ENCODE results near the gene APOA1.

Gene APOA1

GRCh38 chr11:116871248-116871647 lies 33.8 kb upstream of the APOA1 start:
- TF ChIP-seq REST (IDR thresholded peaks at IDR 0.05; ENCODE audit: insufficient read depth in 1 of 2, low read depth in 2 of 2, low read length in 2 of 2) (no peak), POLR2AphosphoS5 (IDR thresholded peaks at IDR 0.05; ENCODE audit: low read depth, low read length) (no peak), TAF1 (IDR thresholded peaks at IDR 0.05; ENCODE audit: borderline replicate concordance, insufficient read depth, low read length) (no peak), SIN3A (IDR thresholded peaks at IDR 0.05; ENCODE audit: borderline replicate concordance, insufficient read depth, low read length) (no peak), FOXP2 (optimal IDR thresholded peaks at IDR 0.05; ENCODE audit: borderline replicate concordance, extremely low read depth, extremely low read length, insufficient read depth) (no peak)

- TF ChIP-seq TAF1 (IDR thresholded peaks at IDR 0.05; ENCODE audit: borderline replicate concordance, insufficient read depth, low read length) (no peak), POLR2AphosphoS5 (IDR thresholded peaks at IDR 0.05; ENCODE audit: low read depth, low read length) (no peak), SIN3A (IDR thresholded peaks at IDR 0.05; ENCODE audit: borderline replicate concordance, insufficient read depth, low read length) (no peak), FOXP2 (optimal IDR thresholded peaks at IDR 0.05; ENCODE audit: borderline replicate concordance, extremely low read depth, extremely low read length, insufficient read depth) (no peak), REST (IDR thresholded peaks at IDR 0.05; ENCODE audit: insufficient read depth in 1 of 2, low read depth in 2 of 2, low read length in 2 of 2) (no peak)
Measured at GRCh38 chr11:116870054-116870453, 32.6 kb upstream of the APOA1 start.

- TF ChIP-seq REST (IDR thresholded peaks at IDR 0.05; ENCODE audit: insufficient read depth in 1 of 2, low read depth in 2 of 2, low read length in 2 of 2) (no peak), TAF1 (IDR thresholded peaks at IDR 0.05; ENCODE audit: borderline replicate concordance, insufficient read depth, low read length) (no peak), FOXP2 (optimal IDR thresholded peaks at IDR 0.05; ENCODE audit: borderline replicate concordance, extremely low read depth, extremely low read length, insufficient read depth) (no peak), POLR2AphosphoS5 (IDR thresholded peaks at IDR 0.05; ENCODE audit: low read depth, low read length) (no peak), SIN3A (IDR thresholded peaks at IDR 0.05; ENCODE audit: borderline replicate concordance, insufficient read depth, low read length) (no peak)
Measured at GRCh38 chr11:116869610-116870009, 32.2 kb upstream of the APOA1 start.

- TF ChIP-seq TAF1 (IDR thresholded peaks at IDR 0.05; ENCODE audit: borderline replicate concordance, insufficient read depth, low read length) (no peak), POLR2AphosphoS5 (IDR thresholded peaks at IDR 0.05; ENCODE audit: low read depth, low read length) (no peak), REST (IDR thresholded peaks at IDR 0.05; ENCODE audit: insufficient read depth in 1 of 2, low read depth in 2 of 2, low read length in 2 of 2) (no peak), SIN3A (IDR thresholded peaks at IDR 0.05; ENCODE audit: borderline replicate concordance, insufficient read depth, low read length) (no peak), FOXP2 (optimal IDR thresholded peaks at IDR 0.05; ENCODE audit: borderline replicate concordance, extremely low read depth, extremely low read length, insufficient read depth) (no peak)
Measured at GRCh38 chr11:116868066-116868465, 30.6 kb upstream of the APOA1 start.

- no peak for TF ChIP-seq REST (IDR thresholded peaks at IDR 0.05; ENCODE audit: insufficient read depth in 1 of 2, low read depth in 2 of 2, low read length in 2 of 2)
- no peak for TF ChIP-seq FOXP2 (optimal IDR thresholded peaks at IDR 0.05; ENCODE audit: borderline replicate concordance, extremely low read depth, extremely low read length, insufficient read depth)
- no peak for TF ChIP-seq TAF1 (IDR thresholded peaks at IDR 0.05; ENCODE audit: borderline replicate concordance, insufficient read depth, low read length)
- TF ChIP-seq POLR2AphosphoS5 (IDR thresholded peaks at IDR 0.05; ENCODE audit: low read depth, low read length) = no peak
- TF ChIP-seq SIN3A (IDR thresholded peaks at IDR 0.05; ENCODE audit: borderline replicate concordance, insufficient read depth, low read length) = no peak
Measured at GRCh38 chr11:116867619-116868018, 30.2 kb upstream of the APOA1 start.

Measured in PFSK-1 (cell line).